ENCODE data around the gene APPBP2. TPM values are rescaled to one million over a fixed set of nuclear protein-coding genes. Genes with fewer than 3 reads are reported as not detected.
"Not testable (repeated sequence)": the region's sequence is repeated elsewhere in the genome, so short reads cannot be mapped to it uniquely, and the experiment has no call there.

Gene APPBP2
- polyA plus RNA-seq, 2 of the 4 experiments (the other 2 are of a cell fraction): 31.6 to 32.1 TPM

DNA sequence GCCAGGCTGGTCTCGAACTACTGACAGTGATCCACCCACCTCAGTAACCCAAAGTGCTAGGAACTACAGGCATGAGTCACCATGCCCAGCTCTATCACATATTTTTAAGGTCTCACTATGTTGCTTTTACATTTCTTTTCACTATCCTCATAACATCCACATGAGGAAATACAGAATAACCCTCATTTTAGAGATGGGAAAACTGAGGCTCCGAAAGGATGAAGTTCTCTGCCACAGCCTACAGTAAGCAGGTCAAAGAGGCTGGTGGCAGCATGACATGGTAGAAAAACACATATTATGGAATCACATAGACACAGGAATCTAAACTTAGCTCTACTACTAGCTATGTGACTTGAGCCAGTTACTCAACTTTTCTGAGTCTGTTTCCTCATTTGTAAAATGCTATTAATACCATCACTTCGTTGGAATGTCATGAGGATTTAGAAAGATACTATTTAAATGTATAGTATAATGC lies 32.2 kb downstream of the APPBP2 start:
- Histone ChIP-seq H3K4me2 (no peak overlapping the region), H3K4me1 (no peaks in the 10 kb centered on the region), H3K9me3 (peaks cover 49% of the 10 kb centered on the region), H3K4me3 (no peak overlapping the region), H3K27ac (no peak overlapping the region)
- CTCF ChIA-PET: interaction anchor here (0.6 to 1.3 kb wide), 4 partner anchors 11 to 76 kb away, joined by 3 read pairs; no protein-coding TSS in a partner anchor
- TF ChIP-seq HDAC2 (IDR thresholded peaks at IDR 0.05): no peak
- TF ChIP-seq SMC3 (IDR thresholded peaks at IDR 0.05): no peak
- no peak for TF ChIP-seq ZNF302 (CRISPR knock-in tag; IDR thresholded peaks at IDR 0.05)
- no peak for TF ChIP-seq HOXA7 (CRISPR knock-in tag; IDR thresholded peaks at IDR 0.05)
- TF ChIP-seq MAFK (IDR thresholded peaks at IDR 0.05; ENCODE audit: partially characterized antibody): no peak
- no peak for TF ChIP-seq MAZ (IDR thresholded peaks at IDR 0.05; ENCODE audit: borderline replicate concordance, low read depth, low read length)
- ATAC-seq (no peak), DNase-seq (ENCODE audit: low read depth in 1 of 2, low spot score in 1 of 2) (no peak), FAIRE-seq (no peak)
- 89% methylated on average over 3 of the region's 3 CpGs for WGBS (ENCODE audit: missing lambda C conversion rate)
- POLR2A ChIA-PET: no interaction called here

DNA sequence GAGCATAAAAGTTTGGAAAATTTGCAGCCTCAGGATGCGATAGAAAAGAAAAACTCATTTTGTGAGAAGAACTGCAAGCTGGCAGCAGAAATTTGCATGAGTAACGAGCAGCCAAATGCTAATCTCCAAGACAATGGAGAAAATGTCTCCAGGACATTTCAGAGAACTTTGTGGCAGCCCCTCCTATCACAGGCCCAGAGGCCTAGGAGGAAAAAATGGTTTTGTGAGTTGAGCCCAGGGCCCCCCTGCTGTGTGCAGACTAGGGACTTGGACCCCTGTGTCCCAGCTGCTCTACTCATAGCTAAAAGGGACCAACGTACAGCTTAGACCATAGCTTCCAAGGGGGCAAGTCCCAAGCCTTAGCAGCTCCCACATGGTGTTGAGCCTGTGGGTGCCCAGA lies 34.3 kb downstream of the APPBP2 start:
- no peak for ATAC-seq
- Histone ChIP-seq H3K4me3 (no peak overlapping the region), H3K27ac (no peak overlapping the region), H3K4me2 (no peak overlapping the region), H3K4me1 (no peaks in the 10 kb centered on the region), H3K9me3 (peaks cover 59% of the 10 kb centered on the region)
- peak in 1 of 2 experiments; percentile 23 for DNase-seq (ENCODE audit: low read depth in 1 of 2, low spot score in 1 of 2)
- WGBS (ENCODE audit: missing lambda C conversion rate): 98% methylated on average over 3 of the region's 3 CpGs
- no peak for FAIRE-seq
- ChIA-PET POLR2A (interaction anchor here (1.2 kb wide), 1 partner anchor 108 kb away, joined by 3 read pairs; the partner anchor contains the start of gene PPM1D), CTCF (interaction anchor here (1.2 to 1.3 kb wide), 2 partner anchors 27 to 78 kb away, joined by 4 read pairs; no protein-coding TSS in a partner anchor)
- TF ChIP-seq, protein P1, sequence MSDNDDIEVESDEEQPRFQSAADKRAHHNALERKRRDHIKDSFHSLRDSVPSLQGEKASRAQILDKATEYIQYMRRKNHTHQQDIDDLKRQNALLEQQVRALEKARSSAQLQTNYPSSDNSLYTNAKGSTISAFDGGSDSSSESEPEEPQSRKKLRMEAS (IDR thresholded peaks at IDR 0.05): no peak
- peak; percentile 99 for TF ChIP-seq ZFP36 (IDR thresholded peaks at IDR 0.05; ENCODE audit: borderline replicate concordance, partially characterized antibody)

DNA sequence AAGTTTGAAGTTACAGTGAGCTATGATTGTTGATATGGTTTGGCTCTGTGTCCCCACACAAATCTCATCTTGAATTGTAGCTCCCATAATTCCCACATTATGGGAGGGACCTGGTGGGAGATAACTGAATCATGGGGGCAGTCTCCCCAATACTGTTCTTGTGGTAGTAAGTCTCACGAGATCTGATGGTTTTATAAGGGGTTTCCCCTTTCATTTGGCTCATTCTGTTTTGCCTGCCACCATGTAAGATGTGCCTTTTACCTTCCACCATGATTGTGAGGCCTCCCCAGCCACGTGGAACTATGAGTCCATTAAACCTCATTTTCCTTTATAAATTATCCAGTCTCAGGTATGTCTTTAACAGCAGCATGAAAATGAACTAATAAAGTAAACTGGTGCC lies 35.4 kb downstream of the APPBP2 start:
- ATAC-seq; DNase-seq (ENCODE audit: low read depth in 1 of 2, low spot score in 1 of 2); H3K4me3 ChIP-seq; H3K27ac ChIP-seq; H3K4me2 ChIP-seq; CTCF ChIA-PET; H3K4me1 ChIP-seq; POLR2A ChIA-PET; FAIRE-seq: not testable (repeated sequence)
- WGBS (ENCODE audit: missing lambda C conversion rate): 98% methylated on average over 2 of the region's 2 CpGs
- H3K9me3 ChIP-seq: peaks cover 67% of the 10 kb centered on the region
- peak; percentile 60 for TF ChIP-seq ZFP36 (IDR thresholded peaks at IDR 0.05; ENCODE audit: borderline replicate concordance, partially characterized antibody)

DNA sequence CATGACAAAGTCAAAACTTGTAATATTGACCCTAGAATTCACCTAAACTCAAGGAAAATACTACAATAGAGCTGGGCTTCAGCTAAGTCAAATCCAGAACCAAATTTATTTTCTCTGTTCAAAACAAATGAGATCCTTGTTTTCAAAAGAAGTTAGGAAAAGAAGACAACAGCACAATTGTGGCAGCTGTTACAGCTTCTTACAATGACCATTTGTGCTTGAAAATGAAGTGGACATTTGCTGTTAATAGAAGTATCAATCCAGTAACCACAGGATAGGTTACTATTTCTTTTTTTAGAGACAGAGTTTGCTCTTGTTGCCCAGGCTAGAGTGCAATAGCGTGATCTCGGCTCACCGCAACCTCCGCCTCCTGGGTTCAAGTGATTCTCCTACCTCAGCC lies 44.4 kb downstream of the APPBP2 start:
- ChIA-PET CTCF (interaction anchor here (0.6 kb wide), 1 partner anchor 75 kb away, joined by 3 read pairs; no protein-coding TSS in a partner anchor), POLR2A (no interaction called here)
- no peak overlapping the region for H3K4me3 ChIP-seq
- no peak for ATAC-seq
- peaks cover 13% of the 10 kb centered on the region for H3K9me3 ChIP-seq
- no peak overlapping the region for H3K4me2 ChIP-seq
- DNase-seq (ENCODE audit: low read depth in 1 of 2, low spot score in 1 of 2): no peak
- 92% methylated on average over 4 of the region's 4 CpGs for WGBS (ENCODE audit: missing lambda C conversion rate)
- FAIRE-seq: no peak
- TF ChIP-seq FOSB (CRISPR knock-in tag; IDR thresholded peaks at IDR 0.05): no peak
- no peak for TF ChIP-seq RNF2 (IDR thresholded peaks at IDR 0.05; ENCODE audit: borderline replicate concordance, low read depth)
- no peak for TF ChIP-seq TP53 (CRISPR knock-in tag; IDR thresholded peaks at IDR 0.05)
- no peak for TF ChIP-seq KDM1A (IDR thresholded peaks at IDR 0.05; ENCODE audit: low read depth)
- no peak for TF ChIP-seq RCOR1 (IDR thresholded peaks at IDR 0.05; ENCODE audit: low read depth, low read length)
- no peak for TF ChIP-seq FOXS1 (CRISPR knock-in tag; IDR thresholded peaks at IDR 0.05)
- TF ChIP-seq NFE2L2 (conservative IDR thresholded peaks at IDR 0.05; ENCODE audit: low read length): no peak
- TF ChIP-seq HDAC2 (IDR thresholded peaks at IDR 0.05): no peak
- no peak for TF ChIP-seq ESRRA (IDR thresholded peaks at IDR 0.05; ENCODE audit: borderline replicate concordance, low read length)
- TF ChIP-seq, protein P2, sequence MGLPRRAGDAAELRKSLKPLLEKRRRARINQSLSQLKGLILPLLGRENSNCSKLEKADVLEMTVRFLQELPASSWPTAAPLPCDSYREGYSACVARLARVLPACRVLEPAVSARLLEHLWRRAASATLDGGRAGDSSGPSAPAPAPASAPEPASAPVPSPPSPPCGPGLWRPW (IDR thresholded peaks at IDR 0.05): no peak
- no peak for TF ChIP-seq EP300 (IDR thresholded peaks at IDR 0.05)
- TF ChIP-seq POLR2A (IDR thresholded peaks at IDR 0.05; ENCODE audit: low read length): no peak
- TF ChIP-seq, protein P1 (IDR thresholded peaks at IDR 0.05): no peak
- no peak overlapping the region for H3K27ac ChIP-seq
- H3K4me1 ChIP-seq: peaks cover 22% of the 10 kb centered on the region; the same call in 2 of the 3 replicates

Data from A549 (cell line).